HEK293 (cell line): ENCODE measurements around the gene DUSP10.

Experiments
- CTCF ChIA-PET: fragments of 350-600 bp; formaldehyde crosslinking; extraction: SDS; loops from one replicate; lab custom pipeline; 2021; ENCODE audit warnings: antibody characterized with exemption; lab: Yijun Ruan, JAX
- POLR2A ChIA-PET: fragments of 300-600 bp; formaldehyde crosslinking; extraction: SDS; loops from one replicate; lab custom pipeline; 2020; ENCODE audit warnings: antibody characterized with exemption, inconsistent platforms; lab: Yijun Ruan, JAX
- H3K27ac ChIP-seq: fragments of 200-500 bp; sonication (Bioruptor generic); 2 replicates; pipeline ENCODE4 v1.5.1; 2014; ENCODE audit warnings: low read depth, low read length, control low read depth, inconsistent platforms; ENCODE audit errors: extremely low read depth
- H3K36me3 ChIP-seq, 2 experiments: fragments of 200-500 bp in 1 of 2; sonication (Bioruptor generic) in 1 of 2; 1 replicate in 1 of 2; 2 replicates in 1 of 2; pipeline ENCODE4 v1.5.1; 2014 to 2017; ENCODE audit warnings: inconsistent platforms in 2 of 2, low read length in 2 of 2; ENCODE audit not compliant: control insufficient read depth in 2 of 2, insufficient read depth in 1 of 2
- H3K4me1 ChIP-seq: fragments of 200-500 bp; sonication (Bioruptor generic); 2 replicates; pipeline ENCODE4 v1.5.1; 2014; ENCODE audit warnings: mild to moderate bottlenecking, low read length, inconsistent platforms; ENCODE audit not compliant: control insufficient read depth, insufficient read depth
- H3K4me3 ChIP-seq: 2 replicates; pipeline ENCODE4 v1.5.1; 2011; ENCODE audit warnings: low read depth, mild to moderate bottlenecking, control low read depth, low read length, moderate library complexity
- H3K9me3 ChIP-seq: fragments of 200-500 bp; sonication (Bioruptor generic); 2 replicates; pipeline ENCODE4 v1.5.1; 2014; ENCODE audit warnings: low read depth, low read length, inconsistent platforms; ENCODE audit not compliant: control insufficient read depth, insufficient read depth
- FEZF1 ChIP-seq: fragments of 450-650 bp; formaldehyde crosslinking; IDR thresholded peaks from 2 replicates; pipeline ENCODE4 v1.5.1; 2016; ENCODE audit warnings: missing biosample characterization, missing genetic modification characterization
- PRDM1 ChIP-seq: fragments of 450-650 bp; formaldehyde crosslinking; IDR thresholded peaks from 2 replicates; pipeline ENCODE4; 2016; ENCODE audit warnings: missing biosample characterization, missing genetic modification characterization
- REPIN1 ChIP-seq: fragments of 450-650 bp; formaldehyde crosslinking; IDR thresholded peaks from 2 replicates; pipeline ENCODE4 v1.5.1; 2017; ENCODE audit warnings: missing biosample characterization, missing genetic modification characterization, low read depth
- ZFP37 ChIP-seq: fragments of 450-650 bp; formaldehyde crosslinking; IDR thresholded peaks from 2 replicates; pipeline ENCODE4 v1.5.1; 2016; ENCODE audit warnings: missing biosample characterization, missing genetic modification characterization
- ZNF16 ChIP-seq: fragments of 450-650 bp; formaldehyde crosslinking; IDR thresholded peaks from 2 replicates; pipeline ENCODE4 v1.5.1; 2016; ENCODE audit warnings: low read depth, missing biosample characterization, missing genetic modification characterization
- ZNF19 ChIP-seq: fragments of 450-650 bp; formaldehyde crosslinking; IDR thresholded peaks from 2 replicates; pipeline ENCODE4; 2016; ENCODE audit warnings: missing biosample characterization, missing genetic modification characterization, low read depth
- ZNF2 ChIP-seq: fragments of 450-650 bp; formaldehyde crosslinking; IDR thresholded peaks from 2 replicates; pipeline ENCODE4 v1.5.1; 2016; ENCODE audit warnings: missing biosample characterization, missing genetic modification characterization
- ZNF311 ChIP-seq: fragments of 450-650 bp; formaldehyde crosslinking; IDR thresholded peaks from 2 replicates; pipeline ENCODE4 v1.5.1; 2017; ENCODE audit warnings: missing biosample characterization, missing genetic modification characterization, borderline replicate concordance
- ZNF324 ChIP-seq: fragments of 450-650 bp; formaldehyde crosslinking; IDR thresholded peaks from 2 replicates; pipeline ENCODE4 v1.5.1; 2016; ENCODE audit warnings: missing biosample characterization, missing genetic modification characterization
- ZNF366 ChIP-seq: fragments of 450-650 bp; formaldehyde crosslinking; conservative IDR thresholded peaks from 2 replicates; pipeline ENCODE4 v1.5.1; 2016; ENCODE audit warnings: missing biosample characterization, missing genetic modification characterization
- ZNF555 ChIP-seq: fragments of 450-650 bp; formaldehyde crosslinking; conservative IDR thresholded peaks from 2 replicates; pipeline ENCODE4 v1.5.1; 2017; ENCODE audit warnings: missing biosample characterization, mild to moderate bottlenecking, missing genetic modification characterization, inconsistent platforms
- ZNF629 ChIP-seq: fragments of 450-650 bp; formaldehyde crosslinking; IDR thresholded peaks from 2 replicates; pipeline ENCODE4 v1.5.1; 2017; ENCODE audit warnings: missing biosample characterization, missing genetic modification characterization
- ZNF707 ChIP-seq: fragments of 450-650 bp; formaldehyde crosslinking; IDR thresholded peaks from 2 replicates; pipeline ENCODE4 v1.5.1; 2016; ENCODE audit warnings: missing biosample characterization, missing genetic modification characterization
- ZNF791 ChIP-seq: fragments of 450-650 bp; formaldehyde crosslinking; IDR thresholded peaks from 2 replicates; pipeline ENCODE4 v1.5.1; 2016; ENCODE audit warnings: missing biosample characterization, missing genetic modification characterization
- TF ChIP-seq, protein P1 (sequence below): fragments of 450-650 bp; formaldehyde crosslinking; IDR thresholded peaks from 2 replicates; pipeline ENCODE4 v1.5.1; 2017; ENCODE audit warnings: missing biosample characterization, missing genetic modification characterization
- TF ChIP-seq, protein P2 (sequence below): fragments of 450-650 bp; formaldehyde crosslinking; IDR thresholded peaks from 2 replicates; pipeline ENCODE4 v1.5.1; 2016; ENCODE audit warnings: missing biosample characterization, missing genetic modification characterization, low read depth
- TF ChIP-seq, protein P3 (sequence below): fragments of 450-650 bp; formaldehyde crosslinking; IDR thresholded peaks from 2 replicates; pipeline ENCODE4 v1.5.1; 2016; ENCODE audit warnings: missing biosample characterization, missing genetic modification characterization
- TF ChIP-seq, protein P4 (sequence below): fragments of 450-650 bp; formaldehyde crosslinking; IDR thresholded peaks from 2 replicates; pipeline ENCODE4 v1.5.1; 2016; ENCODE audit warnings: missing biosample characterization, missing genetic modification characterization
- TF ChIP-seq, protein P5 (sequence below): IDR thresholded peaks from 2 replicates; pipeline ENCODE4 v1.6.1; 2011; ENCODE audit warnings: mild to moderate bottlenecking, low read depth, low read length, borderline replicate concordance

DUSP10 gene

DNA sequence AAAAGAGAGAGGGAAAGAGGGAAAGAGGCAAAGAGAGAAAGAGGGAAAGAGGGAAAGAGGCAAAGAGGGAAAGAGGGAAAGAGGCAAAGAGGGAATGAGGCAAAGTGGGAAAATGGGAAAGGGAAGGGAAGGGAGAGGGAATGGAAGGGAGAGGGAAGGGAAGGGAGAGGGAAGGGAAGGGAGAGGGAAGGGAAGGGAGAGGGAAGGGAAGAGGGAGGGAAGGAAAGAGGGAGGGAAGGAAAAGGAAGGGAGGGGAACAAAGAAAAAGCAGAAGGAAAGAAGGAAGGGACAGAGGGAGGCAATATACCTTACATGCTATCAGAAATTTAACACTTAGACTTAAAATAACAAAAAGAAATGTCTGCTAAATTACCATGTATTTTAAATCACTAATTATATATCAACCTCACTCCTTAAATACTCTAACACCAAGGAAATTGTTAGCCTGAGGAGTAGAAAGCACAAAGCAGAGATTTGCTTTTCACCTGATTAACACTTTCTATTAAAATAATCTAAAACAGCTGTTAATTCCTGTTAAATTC lies 41.8 kb downstream of the DUSP10 start:
- ChIA-PET CTCF (no interaction called here), POLR2A (no interaction called here)
- H3K9me3 ChIP-seq = no peaks in the 10 kb centered on the region
- H3K27ac ChIP-seq = no peak overlapping the region
- H3K4me3 ChIP-seq = no peak overlapping the region
- TF ChIP-seq, protein P1, sequence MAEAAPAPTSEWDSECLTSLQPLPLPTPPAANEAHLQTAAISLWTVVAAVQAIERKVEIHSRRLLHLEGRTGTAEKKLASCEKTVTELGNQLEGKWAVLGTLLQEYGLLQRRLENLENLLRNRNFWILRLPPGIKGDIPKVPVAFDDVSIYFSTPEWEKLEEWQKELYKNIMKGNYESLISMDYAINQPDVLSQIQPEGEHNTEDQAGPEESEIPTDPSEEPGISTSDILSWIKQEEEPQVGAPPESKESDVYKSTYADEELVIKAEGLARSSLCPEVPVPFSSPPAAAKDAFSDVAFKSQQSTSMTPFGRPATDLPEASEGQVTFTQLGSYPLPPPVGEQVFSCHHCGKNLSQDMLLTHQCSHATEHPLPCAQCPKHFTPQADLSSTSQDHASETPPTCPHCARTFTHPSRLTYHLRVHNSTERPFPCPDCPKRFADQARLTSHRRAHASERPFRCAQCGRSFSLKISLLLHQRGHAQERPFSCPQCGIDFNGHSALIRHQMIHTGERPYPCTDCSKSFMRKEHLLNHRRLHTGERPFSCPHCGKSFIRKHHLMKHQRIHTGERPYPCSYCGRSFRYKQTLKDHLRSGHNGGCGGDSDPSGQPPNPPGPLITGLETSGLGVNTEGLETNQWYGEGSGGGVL (tag by site-specific recombination) = peak; percentile 37; the same call in 1 of the 2 replicates
- TF ChIP-seq ZNF366 (tag by site-specific recombination) (peak; percentile 51; the same call in 1 of the 2 replicates), PRDM1 (tag by site-specific recombination) (peak; percentile 74)
- TF ChIP-seq, protein P2, sequence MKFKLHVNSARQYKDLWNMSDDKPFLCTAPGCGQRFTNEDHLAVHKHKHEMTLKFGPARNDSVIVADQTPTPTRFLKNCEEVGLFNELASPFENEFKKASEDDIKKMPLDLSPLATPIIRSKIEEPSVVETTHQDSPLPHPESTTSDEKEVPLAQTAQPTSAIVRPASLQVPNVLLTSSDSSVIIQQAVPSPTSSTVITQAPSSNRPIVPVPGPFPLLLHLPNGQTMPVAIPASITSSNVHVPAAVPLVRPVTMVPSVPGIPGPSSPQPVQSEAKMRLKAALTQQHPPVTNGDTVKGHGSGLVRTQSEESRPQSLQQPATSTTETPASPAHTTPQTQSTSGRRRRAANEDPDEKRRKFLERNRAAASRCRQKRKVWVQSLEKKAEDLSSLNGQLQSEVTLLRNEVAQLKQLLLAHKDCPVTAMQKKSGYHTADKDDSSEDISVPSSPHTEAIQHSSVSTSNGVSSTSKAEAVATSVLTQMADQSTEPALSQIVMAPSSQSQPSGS (tag by site-specific recombination) = no peak
- peaks cover 0 to 20% of the 10 kb centered on the region in 2 experiments; a peak in 1 of 3 replicates for H3K36me3 ChIP-seq
- no peaks in the 10 kb centered on the region for H3K4me1 ChIP-seq

DNA sequence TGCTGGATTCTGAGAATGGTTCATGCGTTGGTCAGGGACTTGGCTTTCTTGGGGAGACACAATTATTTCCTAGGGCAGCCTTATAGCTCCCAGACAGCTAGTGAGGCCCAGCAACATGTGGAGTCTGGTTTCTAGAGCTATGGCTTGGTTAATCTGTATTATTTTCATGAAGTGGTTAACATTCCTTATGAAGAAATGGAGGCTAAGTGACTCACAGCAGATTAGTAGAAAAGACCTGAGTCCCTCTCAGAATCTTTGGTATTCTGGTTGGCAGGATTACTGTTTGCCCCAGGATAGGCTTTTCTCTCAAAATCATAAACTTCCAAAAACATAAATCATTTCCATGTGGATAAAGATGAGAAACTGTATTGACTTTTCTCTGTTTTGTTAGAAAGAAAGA lies 42.3 kb downstream of the DUSP10 start:
- H3K27ac ChIP-seq = no peak overlapping the region
- no peak overlapping the region for H3K4me3 ChIP-seq
- peaks cover 0 to 19% of the 10 kb centered on the region in 2 experiments; a peak in 1 of 3 replicates for H3K36me3 ChIP-seq
- CTCF ChIA-PET = interaction anchor here (0.7 kb wide), 2 partner anchors 69 to 180 kb away, joined by 3 read pairs; no protein-coding TSS in a partner anchor
- H3K9me3 ChIP-seq = no peaks in the 10 kb centered on the region
- POLR2A ChIA-PET = no interaction called here
- TF ChIP-seq ZNF791 (tag by site-specific recombination) (no peak), ZNF324 (tag by site-specific recombination) (no peak), ZNF2 (tag by site-specific recombination) (no peak), ZNF629 (tag by site-specific recombination) (no peak), ZNF707 (tag by site-specific recombination) (no peak), ZNF555 (tag by site-specific recombination) (no peak), ZNF16 (no peak), ZNF19 (no peak), REPIN1 (no peak), FEZF1 (tag by site-specific recombination) (no peak), ZFP37 (tag by site-specific recombination) (no peak), ZNF311 (tag by site-specific recombination) (no peak)
- TF ChIP-seq, protein P3, sequence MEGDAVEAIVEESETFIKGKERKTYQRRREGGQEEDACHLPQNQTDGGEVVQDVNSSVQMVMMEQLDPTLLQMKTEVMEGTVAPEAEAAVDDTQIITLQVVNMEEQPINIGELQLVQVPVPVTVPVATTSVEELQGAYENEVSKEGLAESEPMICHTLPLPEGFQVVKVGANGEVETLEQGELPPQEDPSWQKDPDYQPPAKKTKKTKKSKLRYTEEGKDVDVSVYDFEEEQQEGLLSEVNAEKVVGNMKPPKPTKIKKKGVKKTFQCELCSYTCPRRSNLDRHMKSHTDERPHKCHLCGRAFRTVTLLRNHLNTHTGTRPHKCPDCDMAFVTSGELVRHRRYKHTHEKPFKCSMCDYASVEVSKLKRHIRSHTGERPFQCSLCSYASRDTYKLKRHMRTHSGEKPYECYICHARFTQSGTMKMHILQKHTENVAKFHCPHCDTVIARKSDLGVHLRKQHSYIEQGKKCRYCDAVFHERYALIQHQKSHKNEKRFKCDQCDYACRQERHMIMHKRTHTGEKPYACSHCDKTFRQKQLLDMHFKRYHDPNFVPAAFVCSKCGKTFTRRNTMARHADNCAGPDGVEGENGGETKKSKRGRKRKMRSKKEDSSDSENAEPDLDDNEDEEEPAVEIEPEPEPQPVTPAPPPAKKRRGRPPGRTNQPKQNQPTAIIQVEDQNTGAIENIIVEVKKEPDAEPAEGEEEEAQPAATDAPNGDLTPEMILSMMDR (tag by site-specific recombination) = no peak
- TF ChIP-seq, protein P4, sequence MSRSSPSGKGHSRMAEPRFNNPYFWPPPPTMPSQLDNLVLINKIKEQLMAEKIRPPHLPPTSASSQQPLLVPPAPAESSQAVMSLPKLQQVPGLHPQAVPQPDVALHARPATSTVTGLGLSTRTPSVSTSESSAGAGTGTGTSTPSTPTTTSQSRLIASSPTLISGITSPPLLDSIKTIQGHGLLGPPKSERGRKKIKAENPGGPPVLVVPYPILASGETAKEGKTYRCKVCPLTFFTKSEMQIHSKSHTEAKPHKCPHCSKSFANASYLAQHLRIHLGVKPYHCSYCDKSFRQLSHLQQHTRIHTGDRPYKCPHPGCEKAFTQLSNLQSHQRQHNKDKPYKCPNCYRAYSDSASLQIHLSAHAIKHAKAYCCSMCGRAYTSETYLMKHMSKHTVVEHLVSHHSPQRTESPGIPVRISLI (tag by site-specific recombination) = no peak
- TF ChIP-seq, protein P5, sequence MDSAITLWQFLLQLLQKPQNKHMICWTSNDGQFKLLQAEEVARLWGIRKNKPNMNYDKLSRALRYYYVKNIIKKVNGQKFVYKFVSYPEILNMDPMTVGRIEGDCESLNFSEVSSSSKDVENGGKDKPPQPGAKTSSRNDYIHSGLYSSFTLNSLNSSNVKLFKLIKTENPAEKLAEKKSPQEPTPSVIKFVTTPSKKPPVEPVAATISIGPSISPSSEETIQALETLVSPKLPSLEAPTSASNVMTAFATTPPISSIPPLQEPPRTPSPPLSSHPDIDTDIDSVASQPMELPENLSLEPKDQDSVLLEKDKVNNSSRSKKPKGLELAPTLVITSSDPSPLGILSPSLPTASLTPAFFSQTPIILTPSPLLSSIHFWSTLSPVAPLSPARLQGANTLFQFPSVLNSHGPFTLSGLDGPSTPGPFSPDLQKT = no peak
- H3K4me1 ChIP-seq = no peaks in the 10 kb centered on the region
